OCI-LY3 (cell line): Measurements from ENCODE around the gene ANKS6.

Source experiments
- H2AFZ ChIP-seq: fragments of 200-600, 300-600 bp; shearing (Covaris generic); 2 replicates; pipeline ENCODE4 v1.6.0; 2014; ENCODE audit warnings: antibody characterized with exemption, low read depth, low read length
- H3K27ac ChIP-seq: fragments of 200-600, 300-600 bp; sonication (generic); 2 replicates; pipeline ENCODE4 v1.5.1; 2014; ENCODE audit warnings: mild to moderate bottlenecking, low read length, moderate library complexity, mixed read lengths
- H3K27me3 ChIP-seq: fragments of 200-600, 300-600 bp; sonication (generic); 2 replicates; pipeline ENCODE4 v1.6.1; 2014; ENCODE audit warnings: low read depth, low read length, mixed read lengths
- H3K36me3 ChIP-seq: fragments of 200-600, 300-600 bp; sonication (generic); replicated peaks from 2 replicates; pipeline ENCODE3; 2014; ENCODE audit warnings: low read depth, low read length, mixed read lengths
- H3K4me1 ChIP-seq: fragments of 300-600, 200-600 bp; sonication (generic); 2 replicates; pipeline ENCODE4 v1.6.1; 2014; ENCODE audit warnings: low read length, mixed read lengths
- H3K4me2 ChIP-seq: fragments of 200-600, 300-600 bp; sonication (generic); 2 replicates; pipeline ENCODE4 v1.6.1; 2014; ENCODE audit warnings: low read length, mixed read lengths
- H3K4me3 ChIP-seq: fragments of 300-600, 200-600 bp; sonication (generic); 2 replicates; pipeline ENCODE4 v1.5.1; 2014; ENCODE audit warnings: antibody characterized with exemption, mild to moderate bottlenecking, low read length, moderate library complexity
- H3K79me2 ChIP-seq: fragments of 300-600, 200-600 bp; shearing (Covaris generic); 2 replicates; pipeline ENCODE4 v1.6.1; 2014; ENCODE audit warnings: mild to moderate bottlenecking, low read length, mixed read lengths
- H3K9ac ChIP-seq: fragments of 300-600, 200-600 bp; shearing (Covaris generic); 2 replicates; pipeline ENCODE4 v1.6.0; 2014; ENCODE audit warnings: mild to moderate bottlenecking, low read length, moderate library complexity
- H3K9me3 ChIP-seq: fragments of 200-600, 300-600 bp; shearing (Covaris generic); 2 replicates; pipeline ENCODE4 v1.6.1; 2014; ENCODE audit warnings: low read length, mixed read lengths; ENCODE audit not compliant: insufficient read depth
- H4K20me1 ChIP-seq: fragments of 200-600, 300-600 bp; sonication (generic); 2 replicates; pipeline ENCODE4 v1.6.1; 2016; ENCODE audit warnings: low read length, mixed read lengths; ENCODE audit not compliant: insufficient read depth
- CTCF ChIP-seq: fragments of 200-600, 300-600 bp; sonication (generic); IDR thresholded peaks from 2 replicates; pipeline ENCODE4 v1.5.1; 2014; ENCODE audit warnings: antibody characterized with exemption, low read length, low read depth
- EZH2phosphoT487 ChIP-seq: fragments of 200-600 bp; shearing (Covaris generic); IDR thresholded peaks from 2 replicates; pipeline ENCODE4 v1.6.1; 2018; ENCODE audit warnings: antibody characterized with exemption, mixed run types, low read depth

ANKS6 gene

GRCh38 chr9:98795295-98795955, 930 bp downstream of the ANKS6 start:
- no peak for TF ChIP-seq EZH2phosphoT487
- no peak for TF ChIP-seq CTCF
- Histone ChIP-seq H3K27ac (no peak overlapping the region), H3K4me3 (peak overlapping the region; percentile 86), H3K9ac (peak overlapping the region; percentile 69), H3K9me3 (no peaks in the 10 kb centered on the region), H3K4me1 (peaks cover 10% of the 10 kb centered on the region), H3K36me3 (no peaks in the 10 kb centered on the region), H3K27me3 (no peaks in the 10 kb centered on the region), H3K4me2 (peak overlapping the region; percentile 89), H4K20me1 (peaks cover 20% of the 10 kb centered on the region), H3K79me2 (peaks cover 39% of the 10 kb centered on the region), H2AFZ (0 out of 2 replicates have a peak overlapping the region, but pooled peaks have one; percentile 41)

DNA sequence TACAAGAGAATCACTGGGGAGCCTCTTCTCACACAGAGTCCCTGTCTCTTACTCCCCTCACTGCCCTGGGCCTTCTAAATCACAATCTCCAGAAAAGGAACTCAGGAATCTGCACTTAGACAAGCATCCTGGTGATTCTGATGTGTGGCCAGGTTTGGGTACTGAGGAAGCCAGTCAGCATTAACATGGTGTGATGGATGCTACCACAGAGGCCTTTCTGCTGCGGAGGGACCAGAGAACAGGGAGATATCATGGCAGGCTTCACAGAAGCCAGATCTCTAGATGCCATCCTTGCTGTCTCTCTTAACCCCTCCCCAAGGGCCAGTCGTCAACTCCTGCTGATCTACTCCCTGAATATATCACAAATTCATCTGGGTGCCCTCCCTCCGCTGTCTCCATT, 1.6 kb downstream of the ANKS6 start:
- TF ChIP-seq EZH2phosphoT487: no peak
- TF ChIP-seq CTCF: no peak
- H3K4me3 ChIP-seq: peak overlapping the region; percentile 86; the same call in 1 of the 2 replicates
- H3K27me3 ChIP-seq: no peaks in the 10 kb centered on the region
- peaks cover 20% of the 10 kb centered on the region for H4K20me1 ChIP-seq
- H3K4me2 ChIP-seq: peak overlapping the region; percentile 89
- H3K27ac ChIP-seq: no peak overlapping the region
- H3K9ac ChIP-seq: no peak overlapping the region
- peaks cover 4% of the 10 kb centered on the region for H3K36me3 ChIP-seq
- no peak overlapping the region for H2AFZ ChIP-seq
- no peaks in the 10 kb centered on the region for H3K9me3 ChIP-seq
- H3K4me1 ChIP-seq: peaks cover 10% of the 10 kb centered on the region
- peaks cover 39% of the 10 kb centered on the region for H3K79me2 ChIP-seq

GRCh38 chr9:98793031-98793430, 3.3 kb downstream of the ANKS6 start:
- Histone ChIP-seq H3K27ac (no peak overlapping the region), H3K4me1 (peaks cover 10% of the 10 kb centered on the region), H3K79me2 (peaks cover 39% of the 10 kb centered on the region), H3K9me3 (no peaks in the 10 kb centered on the region), H3K9ac (no peak overlapping the region), H3K4me3 (no peak overlapping the region), H3K27me3 (no peaks in the 10 kb centered on the region), H3K4me2 (no peak overlapping the region), H4K20me1 (peaks cover 20% of the 10 kb centered on the region), H3K36me3 (peaks cover 8% of the 10 kb centered on the region), H2AFZ (no peak overlapping the region)
- TF ChIP-seq CTCF: no peak
- no peak for TF ChIP-seq EZH2phosphoT487

DNA sequence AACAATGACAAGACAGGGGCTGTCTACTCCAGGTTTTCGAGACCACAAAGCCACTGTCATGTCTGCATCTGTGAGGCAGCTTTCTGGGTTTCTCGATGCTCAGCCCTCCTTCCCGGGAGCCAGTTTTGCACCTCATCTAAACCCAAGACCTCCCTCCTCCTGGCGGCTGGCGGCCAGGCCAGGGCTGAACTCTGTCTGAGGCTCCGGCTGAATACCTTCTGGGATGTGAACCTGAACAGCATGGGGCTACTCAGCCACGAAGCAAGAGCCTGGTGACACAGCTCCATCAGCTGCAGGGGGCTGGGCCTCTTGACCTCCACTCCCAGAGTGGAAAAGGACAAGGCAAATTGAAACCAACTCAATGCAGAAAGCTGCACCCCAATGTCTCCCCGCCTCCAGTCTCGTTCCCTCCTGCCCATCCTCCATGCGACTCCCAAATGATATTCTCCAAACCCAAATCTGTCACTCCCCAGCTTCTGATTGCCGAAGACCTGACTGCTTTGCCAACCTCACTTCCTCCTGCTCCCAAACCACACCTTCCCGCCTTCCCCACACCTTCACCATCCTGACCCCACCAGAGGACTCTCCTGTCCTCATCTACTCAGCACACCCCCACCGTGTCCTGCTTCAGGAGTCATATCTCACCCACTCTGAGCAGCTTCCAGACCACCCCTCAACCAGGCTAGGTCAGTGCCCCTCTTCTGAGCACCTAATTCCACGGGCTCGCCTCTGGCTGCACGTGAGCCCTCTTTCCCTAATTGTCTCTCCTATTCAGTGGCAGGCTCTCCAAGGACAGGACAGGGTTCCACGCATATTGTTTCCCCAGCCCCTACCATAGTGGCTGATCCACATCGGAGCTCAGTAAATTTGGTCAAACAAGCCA, 4.5 kb downstream of the ANKS6 start:
- no peaks in the 10 kb centered on the region for H3K9me3 ChIP-seq
- TF ChIP-seq EZH2phosphoT487 (no peak), CTCF (no peak)
- no peak overlapping the region for H3K4me3 ChIP-seq
- no peak overlapping the region for H3K4me2 ChIP-seq
- H3K9ac ChIP-seq: no peak overlapping the region
- no peaks in the 10 kb centered on the region for H3K27me3 ChIP-seq
- H3K4me1 ChIP-seq: peaks cover 10% of the 10 kb centered on the region
- peaks cover 8% of the 10 kb centered on the region for H3K36me3 ChIP-seq
- no peak overlapping the region for H2AFZ ChIP-seq
- H3K79me2 ChIP-seq: peaks cover 39% of the 10 kb centered on the region
- H4K20me1 ChIP-seq: peaks cover 24% of the 10 kb centered on the region
- H3K27ac ChIP-seq: no peak overlapping the region
